Muscle layer of duodenum (tissue), 2 donors: ENCODE measurements around the gene C1QC.
A peak's percentile ranks its signal among the peaks of the same experiment; 100 is the strongest.

Experiments
- H3K27ac ChIP-seq: one replicate; pipeline ENCODE4 v1.7.0; 2013; ENCODE audit warnings: mild to moderate bottlenecking, low read length
- H3K27me3 ChIP-seq: one replicate; pipeline ENCODE4 v1.7.0; 2013; ENCODE audit warnings: low read depth, mild to moderate bottlenecking, control low read depth, low read length
- H3K36me3 ChIP-seq, 2 donors: one replicate each; pipeline ENCODE4 v1.7.0; 2013; ENCODE audit warnings: low read length in 2 of 2, control low read depth in 1 of 2, mild to moderate bottlenecking in 1 of 2; ENCODE audit not compliant: insufficient read depth in 2 of 2, control insufficient read depth in 1 of 2
- H3K4me1 ChIP-seq, 2 donors: one replicate each; pipeline ENCODE4 v1.7.0; 2013; ENCODE audit warnings: low read length in 2 of 2, mild to moderate bottlenecking in 2 of 2, control low read depth in 1 of 2, moderate library complexity in 1 of 2; ENCODE audit not compliant: insufficient read depth in 2 of 2, control insufficient read depth in 1 of 2
- H3K4me3 ChIP-seq, 2 donors: one replicate each; pipeline ENCODE4 v1.7.0; 2013; ENCODE audit warnings: low read length in 2 of 2, low read depth in 1 of 2, mild to moderate bottlenecking in 1 of 2
- H3K9me3 ChIP-seq, 2 donors: one replicate each; pipeline ENCODE4 v1.7.0; 2013; ENCODE audit warnings: low read length in 2 of 2, control low read depth in 1 of 2, mild to moderate bottlenecking in 1 of 2; ENCODE audit not compliant: control insufficient read depth in 1 of 2
- donor health status: healthy.

Gene C1QC

DNA sequence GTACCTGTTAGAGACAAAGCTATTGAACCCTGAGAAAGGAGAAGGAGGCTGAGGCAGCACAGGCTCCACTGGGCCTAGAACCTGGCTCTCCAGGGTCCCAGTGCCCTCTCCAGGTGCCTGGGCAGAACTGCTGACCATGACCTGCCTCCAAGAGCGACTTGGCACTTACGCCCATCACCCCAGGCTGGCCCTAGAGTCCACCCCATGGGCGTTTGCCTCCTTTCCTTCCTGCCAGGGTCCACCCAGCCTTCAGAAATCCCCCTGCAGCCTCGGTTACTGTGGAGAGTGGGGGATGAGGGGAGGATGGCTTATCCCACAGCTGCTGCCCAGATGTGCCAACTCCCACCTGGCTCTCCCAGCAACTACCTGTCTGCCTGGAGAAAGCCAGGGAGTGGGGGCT, 21.7 kb upstream of the C1QC start:
- H3K4me1 ChIP-seq = no peaks in the 10 kb centered on the region

DNA sequence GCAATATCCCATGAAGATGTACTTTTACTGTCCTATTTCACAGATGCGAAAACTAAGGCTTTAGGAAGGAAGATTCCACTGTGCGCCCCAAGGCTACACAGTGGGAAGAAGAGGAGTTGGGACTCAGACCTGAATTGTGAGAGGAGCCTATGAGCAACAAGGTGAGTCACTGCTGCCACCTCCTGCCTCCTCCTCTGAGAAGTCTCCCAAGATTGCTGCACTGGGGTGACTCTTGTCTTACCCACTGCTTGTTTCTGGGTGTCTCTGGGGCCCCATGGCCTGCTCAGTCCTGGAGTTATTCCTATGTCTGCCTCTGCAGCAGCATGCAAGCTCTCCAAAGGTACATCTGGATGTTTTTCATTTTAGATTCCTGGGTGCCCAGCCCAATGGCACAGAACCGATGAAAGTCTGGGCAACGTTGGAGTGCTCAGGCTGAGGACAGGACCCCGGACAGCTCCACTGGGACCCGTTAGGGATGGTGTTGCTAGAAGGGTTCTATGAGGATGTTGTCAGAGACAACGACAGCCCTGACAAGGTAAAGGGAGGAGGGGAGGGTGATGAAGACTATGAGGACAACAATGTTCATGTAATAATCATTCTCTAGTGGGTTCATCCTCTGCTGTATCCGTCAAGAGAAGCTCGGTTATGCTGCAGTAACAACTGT, 18.0 kb upstream of the C1QC start:
- Histone ChIP-seq H3K4me3 (no peak overlapping the region), H3K27ac (no peak overlapping the region), H3K36me3 (no peaks in the 10 kb centered on the region), H3K4me1 (no peaks in the 10 kb centered on the region), H3K27me3 (peaks cover 23% of the 10 kb centered on the region), H3K9me3 (no peaks in the 10 kb centered on the region)

More for the DNA sequence above, 21.7 kb upstream of the C1QC start:
- no peaks in the 10 kb centered on the region for H3K9me3 ChIP-seq
- peaks cover 24% of the 10 kb centered on the region for H3K27me3 ChIP-seq
- no peaks in the 10 kb centered on the region for H3K36me3 ChIP-seq
- H3K4me3 ChIP-seq = no peak overlapping the region
- H3K27ac ChIP-seq = no peak overlapping the region

DNA sequence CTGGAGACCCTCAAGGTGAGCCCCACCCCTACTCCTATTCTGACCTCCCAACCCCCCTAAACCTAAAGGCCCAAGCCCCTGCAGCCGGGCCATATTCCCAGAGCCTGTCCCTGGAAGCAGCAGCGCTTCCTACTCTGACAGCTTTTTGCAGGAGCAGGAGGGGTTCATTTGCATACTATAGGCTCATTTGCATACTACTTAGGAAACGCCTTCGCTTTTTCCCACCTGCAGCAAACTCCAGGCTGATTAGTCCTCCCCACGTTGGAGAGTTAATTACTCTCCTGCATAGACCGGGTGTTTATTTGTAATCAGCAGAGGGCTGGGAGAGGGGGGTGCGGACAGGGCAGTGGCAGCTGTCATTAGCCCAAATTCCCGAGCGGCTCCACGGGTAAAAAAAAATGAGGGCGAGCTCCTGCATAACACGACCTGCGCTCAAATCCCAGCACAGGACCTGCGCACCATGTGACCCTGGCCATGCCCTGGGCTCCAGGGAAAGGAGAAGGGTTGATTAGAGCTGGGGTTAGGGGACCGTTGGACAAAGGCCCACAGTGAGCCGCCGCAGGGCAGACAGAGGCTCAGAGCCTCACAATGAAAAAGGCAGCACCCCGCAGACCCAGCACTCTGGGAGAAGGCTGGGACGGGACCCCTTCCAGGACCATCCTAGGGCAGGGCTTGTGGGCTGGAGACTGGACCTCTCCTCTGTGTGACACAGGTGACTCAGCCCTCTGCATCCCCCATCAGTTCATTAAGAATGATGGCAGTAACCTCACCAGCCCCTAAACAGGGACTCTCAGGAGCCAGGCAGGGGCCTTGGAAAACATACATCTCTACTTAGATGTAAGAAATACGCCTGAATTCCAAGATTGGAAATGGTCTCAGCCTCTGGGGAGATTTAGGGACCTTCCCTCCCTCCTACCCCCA, 16.9 kb upstream of the C1QC start:
- no peaks in the 10 kb centered on the region for H3K36me3 ChIP-seq
- H3K27ac ChIP-seq = no peak overlapping the region
- H3K27me3 ChIP-seq = peaks cover 23% of the 10 kb centered on the region
- H3K9me3 ChIP-seq = no peaks in the 10 kb centered on the region
- H3K4me3 ChIP-seq = no peak overlapping the region
- H3K4me1 ChIP-seq = no peaks in the 10 kb centered on the region

DNA sequence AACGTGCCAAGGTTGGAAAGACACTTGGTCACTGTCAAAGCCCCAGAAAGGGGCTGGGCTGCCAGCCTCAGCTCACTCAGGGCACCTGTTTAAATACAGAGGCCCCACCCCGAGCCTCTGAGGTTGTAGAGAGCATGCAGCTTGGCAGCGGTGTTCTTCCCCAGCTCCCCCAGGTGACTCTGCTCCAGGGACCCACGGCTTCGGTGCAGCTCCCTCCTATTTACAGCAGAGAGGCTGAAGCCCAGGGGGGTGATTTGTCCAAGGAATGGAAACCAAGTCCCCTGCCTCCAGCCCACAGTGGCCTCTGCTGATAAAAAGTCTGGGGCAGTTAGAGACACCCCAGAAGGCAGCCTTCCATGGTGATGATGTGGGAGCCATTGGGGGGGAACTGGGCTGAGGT, 16.1 kb upstream of the C1QC start:
- no peak overlapping the region for H3K4me3 ChIP-seq
- H3K27me3 ChIP-seq = peaks cover 23% of the 10 kb centered on the region
- H3K4me1 ChIP-seq = no peaks in the 10 kb centered on the region
- no peak overlapping the region for H3K27ac ChIP-seq
- no peaks in the 10 kb centered on the region for H3K9me3 ChIP-seq
- no peaks in the 10 kb centered on the region for H3K36me3 ChIP-seq

DNA sequence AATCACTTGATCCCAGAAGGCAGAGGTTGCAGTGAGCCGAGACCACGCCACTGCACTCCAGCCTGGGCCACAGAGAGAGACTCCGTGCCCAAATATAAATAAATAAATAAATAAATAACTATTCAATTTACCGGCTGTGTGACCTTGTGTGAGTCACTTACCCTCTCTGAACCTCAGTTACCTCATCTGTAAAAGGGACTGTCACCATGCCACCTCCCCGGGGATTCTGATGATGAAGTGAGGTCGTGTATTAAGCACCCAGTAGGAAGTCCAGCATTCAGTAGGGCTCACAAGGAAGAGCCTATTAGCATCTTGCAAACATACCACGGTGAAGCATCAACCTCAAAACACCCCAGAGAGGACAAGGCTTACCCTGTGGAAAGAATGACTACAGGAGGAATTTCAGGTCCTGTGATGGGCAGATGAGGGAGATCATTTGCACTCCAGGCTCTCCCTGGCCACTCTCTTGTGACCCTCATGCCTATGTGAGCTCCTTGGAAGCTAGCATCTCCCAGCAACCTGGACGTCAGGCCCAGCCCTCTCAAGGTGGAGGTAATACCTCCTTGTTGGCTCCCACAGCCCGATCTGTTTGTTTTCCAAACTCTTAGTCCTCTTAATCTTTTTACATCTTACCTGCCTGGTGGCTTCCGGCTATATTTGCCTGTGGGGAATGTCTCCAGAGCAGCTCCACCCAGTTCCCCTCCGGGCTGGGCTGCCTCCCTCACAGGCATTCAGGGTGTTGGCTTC, 14.6 kb upstream of the C1QC start:
- Histone ChIP-seq H3K27me3 (peaks cover 23% of the 10 kb centered on the region), H3K27ac (no peak overlapping the region), H3K9me3 (no peaks in the 10 kb centered on the region), H3K4me3 (no peak overlapping the region), H3K4me1 (no peaks in the 10 kb centered on the region), H3K36me3 (no peaks in the 10 kb centered on the region)

DNA sequence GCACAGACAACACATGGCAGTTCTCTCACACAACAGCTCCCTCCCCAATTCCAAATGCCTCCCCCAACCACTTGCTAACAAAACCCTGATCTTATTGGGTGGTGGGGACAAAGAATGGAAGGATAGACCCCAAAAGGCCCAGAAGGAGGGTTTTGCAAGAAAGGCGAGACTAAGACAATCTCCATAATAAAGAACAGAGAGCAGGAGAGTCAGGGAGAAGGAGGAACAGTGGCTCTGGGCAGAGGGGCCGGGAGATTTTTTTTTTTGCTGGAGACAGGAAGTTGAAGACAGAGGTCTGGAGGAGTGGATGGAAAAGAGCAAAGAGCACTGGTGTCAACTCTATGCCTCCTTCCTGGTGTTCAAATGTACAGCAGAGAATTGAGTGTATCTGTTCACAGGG, 13.5 kb upstream of the C1QC start:
- Histone ChIP-seq H3K9me3 (no peaks in the 10 kb centered on the region), H3K27ac (no peak overlapping the region), H3K27me3 (peaks cover 21% of the 10 kb centered on the region), H3K4me1 (no peaks in the 10 kb centered on the region), H3K4me3 (no peak overlapping the region), H3K36me3 (no peaks in the 10 kb centered on the region)

DNA sequence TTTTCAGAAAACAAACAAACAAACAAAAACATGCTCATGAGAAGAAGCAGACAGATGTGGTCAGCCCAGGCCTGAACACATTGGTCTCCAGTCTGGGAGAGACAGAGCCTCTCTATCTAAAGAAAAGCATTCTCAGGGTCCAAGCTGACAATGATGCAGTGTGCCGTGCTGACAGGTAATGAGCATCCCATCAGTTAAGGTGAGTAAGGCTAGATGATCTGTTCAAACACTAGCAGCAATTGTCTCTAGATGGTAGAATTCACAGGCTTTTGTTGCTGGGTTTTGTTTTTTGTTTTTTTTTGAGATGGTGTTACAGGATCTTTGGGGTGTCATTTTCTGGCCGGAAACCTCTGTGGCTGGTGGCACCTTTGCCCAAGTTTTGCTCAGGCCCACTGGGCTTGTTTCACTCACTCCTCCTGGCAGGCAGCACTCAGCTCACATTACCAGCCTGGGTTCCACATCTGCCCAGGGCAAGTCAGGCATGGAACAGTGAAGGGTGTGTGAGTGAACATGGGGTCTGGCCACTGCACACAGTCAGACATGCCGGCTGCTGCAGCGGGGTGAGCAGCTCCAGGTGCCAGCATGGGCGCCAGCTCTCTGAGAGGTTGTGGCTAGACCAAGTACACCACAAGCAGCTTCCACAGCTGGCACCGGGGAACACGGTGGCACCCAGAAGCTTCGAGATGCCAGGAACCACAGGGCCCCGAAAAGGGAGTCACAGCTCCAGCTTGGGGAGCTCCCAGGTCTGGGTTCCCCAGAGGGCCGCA, 9.6 kb upstream of the C1QC start:
- no peak overlapping the region for H3K27ac ChIP-seq
- H3K27me3 ChIP-seq = no peaks in the 10 kb centered on the region
- H3K9me3 ChIP-seq = no peaks in the 10 kb centered on the region
- no peak overlapping the region for H3K4me3 ChIP-seq
- H3K36me3 ChIP-seq = no peaks in the 10 kb centered on the region
- no peaks in the 10 kb centered on the region for H3K4me1 ChIP-seq

DNA sequence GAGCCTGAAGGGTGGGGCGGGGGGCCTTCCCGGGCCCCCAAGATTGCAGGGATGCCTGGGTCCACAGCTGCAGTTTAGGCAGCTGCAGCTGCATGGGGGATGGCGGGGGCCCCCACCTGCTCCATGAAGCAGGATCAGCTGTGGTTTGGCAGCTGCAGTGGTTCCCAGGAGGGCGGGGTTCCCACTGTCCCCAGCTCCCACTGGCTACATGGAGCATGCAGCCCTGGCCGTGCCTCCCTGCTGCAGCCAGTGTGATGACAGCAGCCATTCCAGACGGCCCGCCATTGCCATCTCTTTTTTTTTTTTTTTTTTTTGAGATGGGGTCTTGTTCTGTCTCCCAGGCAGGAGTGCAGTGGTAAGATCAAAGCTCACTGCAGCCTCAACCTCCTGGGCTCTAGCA, 8.0 kb upstream of the C1QC start:
- no peaks in the 10 kb centered on the region for H3K27me3 ChIP-seq
- no peak overlapping the region for H3K27ac ChIP-seq
- H3K9me3 ChIP-seq = no peaks in the 10 kb centered on the region
- H3K4me3 ChIP-seq = no peak overlapping the region
- H3K36me3 ChIP-seq = no peaks in the 10 kb centered on the region
- no peaks in the 10 kb centered on the region for H3K4me1 ChIP-seq

DNA sequence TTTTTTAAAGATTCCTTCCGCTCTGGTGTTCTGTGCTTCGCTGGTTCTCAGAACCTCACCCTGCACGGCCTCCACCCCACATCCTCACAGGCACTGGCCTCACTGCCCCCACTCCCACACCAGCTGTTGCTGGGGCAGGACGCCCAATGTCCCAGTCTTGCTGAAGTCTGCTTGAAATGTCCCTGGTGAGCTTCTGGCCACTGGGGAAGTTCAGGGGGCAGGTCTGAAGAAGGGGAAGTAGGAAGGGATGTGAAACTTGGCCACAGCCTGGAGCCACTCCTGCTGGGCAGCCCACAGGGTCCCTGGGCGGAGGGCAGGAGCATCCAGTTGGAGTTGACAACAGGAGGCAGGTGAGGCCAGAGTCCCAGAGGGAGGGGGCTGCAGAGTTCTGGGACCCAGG, 7.1 kb upstream of the C1QC start, which contains the start of gene C1QA:
C1QA (plus strand) TSS at position 276 of the 400 bp plus-strand sequence. CDS start 989 bp downstream, outside the sequence.
- Histone ChIP-seq H3K27me3 (no peaks in the 10 kb centered on the region), H3K9me3 (no peaks in the 10 kb centered on the region), H3K27ac (peak within 1 kb of the TSS; percentile 19), H3K36me3 (no peaks in the 10 kb centered on the region), H3K4me1 (no peaks in the 10 kb centered on the region), H3K4me3 (peak within 1 kb of the TSS; percentile 15 to 55)

DNA sequence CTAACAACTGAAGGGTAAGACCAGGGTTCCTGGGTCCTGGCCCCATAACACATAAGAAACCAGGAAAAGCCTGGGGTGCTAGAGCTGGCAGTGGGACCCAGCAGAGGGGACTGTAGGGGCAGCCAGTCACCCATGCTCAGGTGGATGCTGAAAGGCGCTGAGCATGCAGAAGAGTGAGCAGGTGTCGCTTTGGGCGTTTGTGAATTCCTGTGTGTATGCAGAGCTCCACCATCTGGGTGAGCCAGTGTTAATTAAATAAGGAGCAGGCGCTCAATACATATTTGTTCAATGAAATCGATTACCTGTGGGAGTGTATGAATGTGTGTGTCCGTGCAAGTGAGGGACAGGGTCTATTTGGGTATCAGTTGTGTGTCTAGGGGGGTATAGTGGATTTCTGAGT, 6.5 kb upstream of the C1QC start:
- no peaks in the 10 kb centered on the region for H3K36me3 ChIP-seq
- no peaks in the 10 kb centered on the region for H3K27me3 ChIP-seq
- peaks cover 0 to 4% of the 10 kb centered on the region in 2 donors for H3K4me1 ChIP-seq
- H3K9me3 ChIP-seq = no peaks in the 10 kb centered on the region
- H3K4me3 ChIP-seq = peak overlapping the region; percentile 15 to 55
- H3K27ac ChIP-seq = peak overlapping the region; percentile 19
